Astrocyte of the cerebellum (primary cell): ENCODE measurements around the gene MALSU1.
A peak's percentile ranks its signal among the peaks of the same experiment; 100 is the strongest.

Experiments used
- DNase-seq: peaks from one replicate; pipeline ENCODE4 v3.0.0-alpha.2; 2011; ENCODE audit warnings: low read depth
- H3K4me3 ChIP-seq: 2 replicates; pipeline ENCODE4 v1.5.1; 2011; ENCODE audit warnings: mild to moderate bottlenecking, low read depth, low read length, moderate library complexity
- CTCF ChIP-seq: IDR thresholded peaks from 2 replicates; pipeline ENCODE4 v1.5.1; 2012; ENCODE audit warnings: low read length, low read depth, moderate library complexity, mild to moderate bottlenecking; ENCODE audit errors: missing control alignments
- in situ Hi-C: cut with HindIII; loops from 2 replicates; pipeline ENCODE4 v1.10.0; 2017; ENCODE audit warnings: low sequenced_read_pairs

The MALSU1 gene

GRCh38 chr7:23333671-23334246, 34.6 kb downstream of the MALSU1 start:
- H3K4me3 ChIP-seq = no peak overlapping the region
- in situ Hi-C loops = no loop called here
- peak; percentile 82 for DNase-seq
- TF ChIP-seq CTCF = no peak

DNA sequence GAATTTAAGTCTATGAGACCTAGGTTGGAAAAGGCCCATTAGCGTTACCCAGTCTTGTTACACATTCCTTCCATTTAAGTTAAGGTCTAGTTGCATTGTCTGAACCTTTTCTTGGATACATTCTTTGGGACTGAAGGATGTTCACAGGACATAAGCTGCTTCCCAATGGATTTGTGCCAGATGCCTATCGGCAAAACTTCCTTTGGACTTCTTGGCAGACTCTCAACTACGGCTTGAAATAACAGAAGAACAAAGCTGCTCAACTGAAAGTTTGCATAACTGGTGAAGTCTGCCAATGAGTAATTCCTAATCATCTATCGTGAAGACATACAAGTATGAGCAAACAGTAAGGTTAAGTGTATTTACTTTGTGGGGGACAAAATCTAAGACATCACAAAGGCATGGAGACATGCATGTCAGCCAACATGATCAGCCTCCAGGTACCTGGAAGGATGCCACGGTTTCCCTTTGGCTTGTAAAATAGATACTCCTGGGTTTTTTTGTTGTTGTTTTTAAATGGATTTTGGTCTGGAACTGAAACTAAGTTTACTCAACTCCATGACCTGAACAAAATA, 35.4 kb downstream of the MALSU1 start:
- no peak for TF ChIP-seq CTCF
- in situ Hi-C loops = loop anchor here (5.0 kb wide), 1 partner anchor 47 kb away; no protein-coding TSS in a partner anchor
- DNase-seq = peak; percentile 98
- no peak overlapping the region for H3K4me3 ChIP-seq

GRCh38 chr7:23335136-23335535, 36.0 kb downstream of the MALSU1 start:
- no peak overlapping the region for H3K4me3 ChIP-seq
- DNase-seq = no peak
- no peak for TF ChIP-seq CTCF
- in situ Hi-C loops = loop anchor here (5.0 kb wide), 1 partner anchor 48 kb away; no protein-coding TSS in a partner anchor

DNA sequence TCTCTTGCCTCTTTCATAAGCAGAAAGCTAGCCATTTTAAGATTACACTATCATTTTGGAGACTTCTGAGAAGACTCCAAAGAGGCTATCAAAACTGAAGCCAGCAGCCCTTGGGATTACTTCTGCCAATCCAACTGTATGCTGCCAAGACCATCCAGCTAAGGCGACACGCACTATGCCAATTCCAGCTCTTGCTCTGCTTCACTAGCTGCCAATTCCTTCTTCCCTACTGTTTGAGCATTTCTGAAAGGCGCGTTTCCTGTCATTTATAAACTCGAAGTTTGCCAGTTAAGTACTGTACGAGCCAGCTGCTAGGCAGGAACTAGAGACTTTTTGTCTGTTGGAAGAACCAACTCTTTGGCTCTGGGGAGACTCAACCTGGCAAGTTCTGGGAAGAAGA, 36.5 kb downstream of the MALSU1 start:
- TF ChIP-seq CTCF = no peak
- H3K4me3 ChIP-seq = no peak overlapping the region
- in situ Hi-C loops = loop anchor here (5.0 kb wide), 1 partner anchor 48 kb away; no protein-coding TSS in a partner anchor
- DNase-seq = no peak

GRCh38 chr7:23336086-23336485, 36.9 kb downstream of the MALSU1 start:
- in situ Hi-C loops = loop anchor here (5.0 kb wide), 1 partner anchor 49 kb away; no protein-coding TSS in a partner anchor
- no peak for DNase-seq
- H3K4me3 ChIP-seq = no peak overlapping the region
- TF ChIP-seq CTCF = no peak

GRCh38 chr7:23336799-23337283, 37.7 kb downstream of the MALSU1 start:
- DNase-seq = no peak
- no peak overlapping the region for H3K4me3 ChIP-seq
- in situ Hi-C loops = loop anchor here (5.0 kb wide), 1 partner anchor 50 kb away; no protein-coding TSS in a partner anchor
- no peak for TF ChIP-seq CTCF
